HCT116 (cell line): ENCODE results near the gene GSTA1. TPM values are rescaled to one million over a fixed set of nuclear protein-coding genes. Genes with fewer than 3 reads are reported as not detected.
"Not testable (repeated sequence)": the region's sequence is repeated elsewhere in the genome, so short reads cannot be mapped to it uniquely, and the experiment has no call there.

Source experiments
- ATAC-seq: fragments of 200-7000 bp; cut with Tn5 transposase; 2 replicates; pipeline ENCODE4 v1.9.1; 2020; ENCODE audit warnings: mild to moderate bottlenecking, moderate library complexity
- BruUV-seq: library from RNA; stranded (reverse); fragments of 400-500 nt; replicated peaks from 2 replicates; lab custom pipeline; 2021; lab: Mats Ljungman, UMichigan
- CTCF ChIA-PET: fragments of 300-600 bp; sonication (Branson Sonifier 250); formaldehyde crosslinking; loops from one replicate; lab custom pipeline; 2021; ENCODE audit warnings: antibody characterized with exemption; lab: Charles Lee
- POLR2A ChIA-PET: fragments of 300-600, 350-600 bp; sonication (Branson Sonifier 250); formaldehyde crosslinking; loops from one replicate; lab custom pipeline; 2021; ENCODE audit warnings: antibody characterized with exemption; lab: Charles Lee
- RAD21 ChIA-PET, 2 experiments: fragments of 300-600 bp; sonication (Branson Sonifier 250); formaldehyde crosslinking; loops; one replicate each; lab custom pipeline; 2023; ENCODE audit warnings: low total read pairs in 2 of 2; ENCODE audit not compliant: uncharacterized antibody in 2 of 2, unreplicated experiment in 2 of 2, low non-redundant PET in 1 of 2; lab: Charles Lee
- DNase-seq: peaks from one replicate; pipeline ENCODE4 v3.0.0-alpha.2; 2010; ENCODE audit warnings: low read depth, low spot score
- H2AFZ ChIP-seq: fragments of 200-600 bp; shearing (Covaris generic), sonication (generic); 2 replicates; pipeline ENCODE4 v1.6.1; 2017; ENCODE audit warnings: low read depth, mixed run types, mixed read lengths, antibody characterized with exemption, low read length; ENCODE audit not compliant: poor library complexity, severe bottlenecking
- H3K27ac ChIP-seq: 2 replicates; pipeline ENCODE4 v1.5.1; 2012; ENCODE audit warnings: low read depth, low read length
- H3K27me3 ChIP-seq: fragments of 200-600 bp; sonication (generic); 2 replicates; pipeline ENCODE4 v1.6.1; 2016; ENCODE audit warnings: mixed run types, low read length, mixed read lengths; ENCODE audit not compliant: insufficient read depth
- H3K36me3 ChIP-seq, 2 experiments: fragments of 200-500 bp in 1 of 2; fragments of 200-600 bp in 1 of 2; sonication (Bioruptor generic) in 1 of 2; sonication (generic) in 1 of 2; 2 replicates each; pipeline versions ENCODE4 v1.5.1 to v1.6.1; 2014 to 2016; ENCODE audit warnings: low read length in 2 of 2, inconsistent platforms in 1 of 2, mixed read lengths in 1 of 2, mixed run types in 1 of 2; ENCODE audit not compliant: insufficient read depth in 2 of 2, control insufficient read depth in 1 of 2
- H3K4me1 ChIP-seq, 2 experiments: fragments of 200-600 bp in 1 of 2; sonication (generic) in 1 of 2; 2 replicates each; pipeline versions ENCODE4 v1.5.1 to v1.6.1; 2012 to 2017; ENCODE audit warnings: low read length in 2 of 2, inconsistent platforms in 1 of 2, mild to moderate bottlenecking in 1 of 2, mixed read lengths in 1 of 2, mixed run types in 1 of 2, moderate library complexity in 1 of 2; ENCODE audit not compliant: insufficient read depth in 2 of 2, control insufficient read depth in 1 of 2
- H3K4me2 ChIP-seq: fragments of 200-600 bp; sonication (generic); 2 replicates; pipeline ENCODE4 v1.6.1; 2017; ENCODE audit warnings: mixed run types, low read length, mixed read lengths
- H3K4me3 ChIP-seq, 2 experiments: fragments of 200-600 bp in 1 of 2; sonication (generic) in 1 of 2; replicated peaks in 1 of 2; 2 replicates each; pipeline ENCODE4 v1.5.1; 2011 to 2016; ENCODE audit warnings: low read length in 2 of 2, control low read depth in 1 of 2, low read depth in 1 of 2, mild to moderate bottlenecking in 1 of 2, mixed read lengths in 1 of 2, mixed run types in 1 of 2
- H3K79me2 ChIP-seq: fragments of 200-600 bp; sonication (generic); 2 replicates; pipeline ENCODE4 v1.6.1; 2017; ENCODE audit warnings: mild to moderate bottlenecking, mixed run types, low read length, moderate library complexity, mixed read lengths; ENCODE audit not compliant: insufficient read depth
- H3K9ac ChIP-seq: fragments of 200-600 bp; sonication (generic); 2 replicates; pipeline ENCODE4 v1.6.1; 2016; ENCODE audit warnings: low read length, mixed read lengths
- H3K9me2 ChIP-seq: fragments of 200-600 bp; sonication (generic), shearing (Covaris generic); 2 replicates; pipeline ENCODE4 v1.6.1; 2017; ENCODE audit warnings: mixed run types, mild to moderate bottlenecking, moderate library complexity; ENCODE audit not compliant: insufficient read depth
- H3K9me3 ChIP-seq, 2 experiments: fragments of 200-500 bp in 1 of 2; fragments of 200-600 bp in 1 of 2; sonication (Bioruptor generic) in 1 of 2; sonication (generic) in 1 of 2; 2 replicates each; pipeline ENCODE4 v1.6.1; 2014 to 2017; ENCODE audit warnings: low read length in 2 of 2, mixed read lengths in 2 of 2, inconsistent platforms in 1 of 2, low read depth in 1 of 2, mild to moderate bottlenecking in 1 of 2, mixed run types in 1 of 2, moderate library complexity in 1 of 2; ENCODE audit not compliant: control insufficient read depth in 1 of 2, insufficient read depth in 1 of 2
- H4K20me1 ChIP-seq: fragments of 200-600 bp; sonication (generic), shearing (Covaris generic); 2 replicates; pipeline ENCODE4 v1.6.1; 2017; ENCODE audit warnings: mixed run types, mild to moderate bottlenecking, moderate library complexity; ENCODE audit not compliant: insufficient read depth
- CTCF ChIP-seq, 3 experiments: fragments of 200-600 bp in 1 of 3; sonication (generic) in 1 of 3; IDR thresholded peaks in 2 of 3; conservative IDR thresholded peaks in 1 of 3; 2 replicates each; pipeline ENCODE4 v1.5.1; 2012 to 2017; ENCODE audit warnings: low read depth in 2 of 3, low read length in 2 of 3, antibody characterized with exemption in 1 of 3, borderline replicate concordance in 1 of 3, control low read depth in 1 of 3, mild to moderate bottlenecking in 1 of 3, mixed read lengths in 1 of 3, mixed run types in 1 of 3, moderate library complexity in 1 of 3; ENCODE audit not compliant: insufficient read depth in 1 of 3
- JUND ChIP-seq: IDR thresholded peaks from 2 replicates; pipeline ENCODE4 v1.6.1; 2012
- REST ChIP-seq: IDR thresholded peaks from 2 replicates; pipeline ENCODE4 v1.6.1; 2012; ENCODE audit warnings: low read depth
- SIN3A ChIP-seq: IDR thresholded peaks from 2 replicates; pipeline ENCODE4 v1.6.1; 2012; ENCODE audit warnings: low read depth
- SP1 ChIP-seq: IDR thresholded peaks from 2 replicates; pipeline ENCODE4 v1.6.1; 2012; ENCODE audit warnings: low read depth
- intact Hi-C: fragments of 100-400 bp; cut with micrococcal nuclease; formaldehyde crosslinking; loops from 2 replicates; pipeline ENCODE4 v1.10.0; 2022
- total RNA-seq: library from RNA; stranded (reverse); gene quantifications from one replicate; pipeline ENCODE4 v1.2.1, GENCODE V29; 2021; ENCODE audit not compliant: unreplicated experiment

GSTA1 gene
- total RNA-seq, 1 experiment from 2014 or later = 0.57 TPM

GRCh38 chr6:52782209-52782608 is 21.4 kb downstream of the GSTA1 start:
- H3K36me3 ChIP-seq, H3K9me2 ChIP-seq, CTCF ChIA-PET, H3K4me1 ChIP-seq, H3K4me3 ChIP-seq, POLR2A ChIA-PET, BruUV-seq, ATAC-seq, H4K20me1 ChIP-seq, H3K27ac ChIP-seq, H3K79me2 ChIP-seq, DNase-seq, H3K4me2 ChIP-seq, H3K9me3 ChIP-seq, H3K9ac ChIP-seq, H3K27me3 ChIP-seq, RAD21 ChIA-PET, intact Hi-C loops, H2AFZ ChIP-seq: not testable (repeated sequence)

GRCh38 chr6:52779237-52779636 is 24.4 kb downstream of the GSTA1 start:
- no TSS peak for BruUV-seq
- ChIA-PET RAD21 (no interaction called here), CTCF (no interaction called here), POLR2A (no interaction called here)
- no peaks in the 10 kb centered on the region for H3K9me3 ChIP-seq
- no peak overlapping the region for H3K27ac ChIP-seq
- TF ChIP-seq JUND (no peak), SP1 (no peak), SIN3A (no peak), CTCF (IDR thresholded peaks at IDR 0.05 in 2 of 3, conservative IDR thresholded peaks at IDR 0.05 in 1 of 3; ENCODE audit: borderline replicate concordance in 1 of 3, insufficient read depth in 1 of 3, low read depth in 2 of 3, low read length in 2 of 3) (no peak), REST (no peak)
- intact Hi-C loops = no loop called here
- H2AFZ ChIP-seq = no peak overlapping the region
- H3K4me1 ChIP-seq = no peaks in the 10 kb centered on the region
- no peaks in the 10 kb centered on the region for H4K20me1 ChIP-seq
- no peak overlapping the region for H3K4me2 ChIP-seq
- no peaks in the 10 kb centered on the region for H3K9me2 ChIP-seq
- DNase-seq (no peak), ATAC-seq (no peak)
- no peaks in the 10 kb centered on the region for H3K27me3 ChIP-seq
- H3K9ac ChIP-seq = no peak overlapping the region
- H3K4me3 ChIP-seq = no peak overlapping the region
- no peaks in the 10 kb centered on the region for H3K79me2 ChIP-seq
- H3K36me3 ChIP-seq = no peaks in the 10 kb centered on the region

GRCh38 chr6:52776711-52777351 is 26.8 kb downstream of the GSTA1 start:
- H3K4me1 ChIP-seq, H3K27ac ChIP-seq, BruUV-seq, H3K79me2 ChIP-seq, POLR2A ChIA-PET, H3K36me3 ChIP-seq, RAD21 ChIA-PET, DNase-seq, H3K27me3 ChIP-seq, H3K4me3 ChIP-seq, H3K9me2 ChIP-seq, H4K20me1 ChIP-seq, H2AFZ ChIP-seq, intact Hi-C loops, H3K9me3 ChIP-seq, CTCF ChIA-PET, H3K4me2 ChIP-seq, H3K9ac ChIP-seq, ATAC-seq: not testable (repeated sequence)
